Left renal cortex interstitium (tissue), 4 donors: Measurements from ENCODE around the gene INTS7. TPM values are rescaled to one million over a fixed set of nuclear protein-coding genes. Genes with fewer than 3 reads are reported as not detected.
"Not testable (repeated sequence)": the region's sequence is repeated elsewhere in the genome, so short reads cannot be mapped to it uniquely, and the experiment has no call there.

ENCODE experiments used
- DNase-seq, 4 donors: peaks; one replicate each; pipeline ENCODE4 v3.0.0-alpha.2; 2013; ENCODE audit warnings: low read depth in 4 of 4, low spot score in 2 of 4, missing footprints in 1 of 4
- polyA plus RNA-seq, 4 donors: library from polyadenylated mRNA; unstranded; fragments of 120-200 nt; gene quantifications; one replicate each; pipeline ENCODE4 v1.2.1, GENCODE V29; 2013; ENCODE audit not compliant: insufficient read length in 4 of 4

INTS7 gene
- polyA plus RNA-seq, 4 donors = 15.8 to 24.6 (median 17.9) TPM

DNA sequence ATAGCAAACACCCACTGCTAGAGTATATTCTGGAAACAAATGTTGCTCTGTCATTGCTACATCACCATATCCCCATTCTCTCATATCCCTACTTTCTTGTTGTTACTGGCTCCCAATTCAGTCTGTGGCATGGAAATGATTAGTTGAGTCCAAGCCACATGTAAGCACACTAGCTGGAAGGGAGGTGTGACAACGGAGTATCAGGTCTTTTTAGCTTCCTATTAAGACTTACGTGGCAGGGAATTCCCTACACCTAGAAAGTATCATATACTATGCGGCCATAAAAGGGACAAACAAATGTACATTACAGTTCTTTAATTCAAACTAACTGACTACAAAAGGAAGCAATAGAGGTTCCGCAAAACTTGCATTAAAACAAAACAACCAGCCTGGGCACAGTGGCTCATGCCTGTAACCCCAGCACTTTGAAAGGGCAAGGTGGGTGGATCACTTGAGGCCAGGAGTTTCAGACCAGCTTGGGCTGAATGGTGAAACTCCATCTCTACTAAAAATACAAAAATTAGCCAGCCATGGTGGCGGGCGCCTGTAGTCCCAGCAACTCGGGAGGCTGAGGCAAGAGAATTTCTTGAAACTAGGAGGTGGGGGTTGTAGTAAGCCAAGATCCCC lies 48.6 kb downstream of the INTS7 start:
- DNase-seq = no peak

DNA sequence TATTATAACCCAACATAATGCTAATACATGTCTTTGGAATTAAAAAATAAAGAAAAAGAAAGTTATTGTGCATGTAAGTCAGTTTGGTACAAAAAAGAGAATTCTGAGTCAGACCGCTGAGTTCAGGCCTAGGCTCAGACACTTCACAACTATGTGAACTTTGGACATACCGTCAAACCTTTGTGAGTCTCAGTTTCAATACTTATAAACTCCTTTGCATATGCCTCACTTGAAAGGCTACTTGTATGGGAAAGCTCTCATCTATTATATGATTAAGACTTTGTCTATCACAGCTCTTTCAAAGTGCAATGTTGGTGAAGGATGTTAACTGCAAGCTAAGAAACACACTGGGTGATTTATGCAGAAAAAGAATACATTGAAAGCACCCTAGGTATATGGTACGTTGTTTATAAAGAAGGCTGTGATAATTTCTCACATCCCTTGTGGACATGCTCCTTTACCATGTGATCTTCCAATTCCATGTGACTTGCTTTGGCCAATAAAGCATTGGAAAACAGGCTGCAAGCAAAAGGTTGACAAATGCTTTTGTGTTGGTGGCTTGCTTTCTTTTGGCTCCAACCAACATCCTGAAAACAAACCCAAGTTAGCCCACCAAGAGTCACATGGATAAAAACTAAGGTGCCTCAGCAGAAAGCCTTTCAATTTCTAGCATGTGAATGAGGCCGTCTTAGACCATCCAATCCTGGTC lies 49.6 kb downstream of the INTS7 start:
- no peak for DNase-seq

DNA sequence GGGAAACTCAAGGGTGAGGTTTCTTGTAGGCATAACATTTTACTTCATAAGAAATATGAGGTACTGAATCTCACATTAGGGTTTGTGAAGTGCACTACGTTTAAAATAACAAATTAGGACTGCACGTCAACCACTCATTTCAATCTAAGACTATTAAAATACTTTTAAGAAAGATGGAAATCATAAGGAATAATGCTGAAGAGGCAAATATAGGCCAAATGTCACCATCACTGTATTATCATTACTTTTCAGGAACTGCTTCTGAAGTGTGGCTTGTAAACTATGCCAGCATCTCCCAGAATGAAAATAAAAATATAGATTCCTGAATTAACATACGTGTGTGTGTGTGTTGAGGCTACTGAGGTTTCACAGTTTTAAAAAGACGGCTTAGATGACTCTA lies 56.8 kb downstream of the INTS7 start:
- DNase-seq = no peak

DNA sequence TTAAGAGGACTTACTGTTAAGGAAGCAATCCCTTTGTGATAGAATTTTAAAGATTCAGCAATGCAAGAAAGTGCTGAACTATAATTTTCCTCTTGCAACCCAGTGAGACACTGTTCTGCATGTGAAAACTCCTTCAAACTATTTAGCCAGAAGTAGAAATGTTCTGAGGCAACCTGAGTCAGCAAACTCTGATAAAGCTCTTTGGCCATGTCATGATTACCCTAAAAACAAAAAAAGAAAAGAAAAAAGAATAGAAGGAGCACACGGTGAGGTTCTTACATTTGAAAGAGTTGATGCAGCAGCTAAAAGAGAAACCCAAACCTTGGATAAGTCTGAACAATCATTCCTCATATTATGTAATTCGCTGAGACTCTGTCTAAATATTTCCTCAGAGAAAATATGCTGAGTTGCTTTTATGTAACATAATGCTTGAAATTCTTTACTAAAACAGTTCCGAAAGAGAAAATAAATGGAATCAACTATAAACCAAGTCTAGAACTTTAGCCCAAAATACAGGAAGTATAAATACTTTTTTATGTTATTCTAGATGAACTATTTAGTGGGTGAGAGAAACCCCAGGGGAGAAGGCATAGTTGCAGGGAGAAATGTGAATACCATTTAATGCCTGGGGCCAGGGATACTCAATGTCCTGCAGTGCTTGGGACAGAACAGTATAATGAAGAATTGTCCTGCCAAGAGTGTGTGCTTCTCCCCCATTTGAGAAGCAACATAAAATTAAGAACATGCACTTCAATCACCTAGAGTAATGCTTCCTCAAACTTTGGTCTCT lies 60.0 kb downstream of the INTS7 start:
- DNase-seq = no peak

DNA sequence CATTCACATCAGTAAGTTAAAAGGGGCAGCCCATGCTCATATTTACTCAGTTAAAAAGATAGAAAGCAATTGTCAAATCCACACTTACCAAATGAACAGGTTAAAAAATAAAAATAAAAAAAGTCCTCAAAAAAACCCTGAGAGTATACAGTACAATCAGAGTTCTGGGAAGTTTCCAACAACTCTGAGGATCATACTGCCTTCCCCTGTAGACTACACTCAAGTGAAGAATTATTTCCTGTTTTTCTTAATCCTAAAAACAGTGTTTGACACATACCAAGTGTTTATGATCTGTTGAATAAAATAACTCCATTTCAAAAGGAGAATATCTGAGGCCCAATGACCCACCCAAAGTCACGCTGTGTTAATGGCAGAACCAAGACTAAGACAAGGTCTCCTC lies 61.8 kb downstream of the INTS7 start:
- DNase-seq = no peak

DNA sequence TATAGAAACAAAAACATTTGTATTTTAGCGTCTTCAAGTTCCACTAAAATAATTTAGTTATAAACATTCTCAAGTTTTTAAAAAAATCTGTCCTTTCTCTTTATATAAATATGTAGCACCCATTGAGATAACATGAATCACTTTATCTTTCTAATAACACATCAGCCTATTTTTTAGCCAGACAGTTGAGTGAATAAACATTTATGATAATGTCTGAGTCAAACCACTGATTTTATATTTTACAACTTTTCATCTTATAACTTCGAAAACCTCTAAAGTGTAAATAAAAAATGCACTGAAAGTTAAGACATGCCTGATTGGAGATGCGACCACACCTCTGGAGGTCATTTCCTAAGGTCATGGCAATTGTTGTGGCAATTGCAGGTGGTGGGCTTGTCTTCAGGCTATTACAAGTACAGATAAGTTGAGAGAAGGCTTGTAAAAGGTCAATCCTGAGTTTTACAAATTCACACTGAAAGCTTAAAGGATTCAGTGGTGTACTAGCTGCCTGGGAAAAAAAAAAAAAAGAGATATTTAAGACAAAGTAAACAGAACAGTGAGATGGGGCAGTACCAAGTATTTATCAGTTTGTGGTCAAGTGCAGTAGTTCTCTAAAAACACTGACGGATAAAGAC lies 67.0 kb downstream of the INTS7 start:
- no peak for DNase-seq

DNA sequence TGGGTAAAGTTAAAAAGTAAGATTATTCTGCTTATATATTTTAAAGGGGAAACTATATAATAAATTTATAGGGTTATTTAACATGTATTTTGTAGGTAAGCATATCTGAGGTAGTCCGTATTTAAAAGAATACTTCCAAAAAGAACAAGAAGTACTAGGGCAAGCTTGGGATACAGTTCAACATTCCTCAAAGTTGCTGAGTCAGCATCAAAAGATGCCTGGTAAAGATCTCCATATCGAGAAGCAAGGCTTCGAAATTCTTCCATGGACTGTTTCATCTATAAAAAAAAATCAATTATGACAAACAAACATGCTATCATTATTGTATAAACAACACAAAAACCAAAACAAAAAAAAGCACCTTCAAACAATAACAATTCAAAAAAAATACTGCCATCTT lies 67.7 kb downstream of the INTS7 start:
- DNase-seq = no peak

DNA sequence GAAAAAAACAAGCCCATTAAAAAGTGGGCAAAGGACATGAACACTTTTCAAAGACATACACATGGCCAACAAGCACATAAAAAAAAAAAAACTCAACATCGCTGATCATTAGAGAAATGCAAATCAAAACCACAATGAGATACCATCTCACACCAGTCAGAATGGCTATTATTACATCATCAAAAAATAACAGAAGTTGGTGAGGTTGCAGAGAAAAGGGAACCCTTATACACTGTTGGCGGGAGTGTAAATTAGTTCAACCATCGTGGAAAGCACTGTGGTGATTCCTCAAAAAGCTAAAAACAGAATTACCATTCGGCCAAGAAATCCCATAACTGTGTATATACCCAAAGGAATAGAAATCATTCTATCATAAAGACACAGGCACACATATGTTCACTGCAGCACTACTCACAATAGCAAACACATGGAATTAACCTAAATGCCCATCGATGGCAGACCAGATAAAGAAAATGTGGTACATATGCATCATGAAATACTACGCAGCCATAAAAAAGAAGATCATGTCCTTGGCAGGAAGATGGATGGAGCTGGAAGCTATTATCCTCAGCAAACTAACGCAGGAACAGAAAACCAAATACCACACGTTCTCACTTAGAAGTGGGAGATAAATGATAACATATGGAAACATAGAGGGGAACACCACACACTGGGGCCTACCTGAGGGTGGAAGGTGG lies 70.1 kb downstream of the INTS7 start:
- DNase-seq = no peak

DNA sequence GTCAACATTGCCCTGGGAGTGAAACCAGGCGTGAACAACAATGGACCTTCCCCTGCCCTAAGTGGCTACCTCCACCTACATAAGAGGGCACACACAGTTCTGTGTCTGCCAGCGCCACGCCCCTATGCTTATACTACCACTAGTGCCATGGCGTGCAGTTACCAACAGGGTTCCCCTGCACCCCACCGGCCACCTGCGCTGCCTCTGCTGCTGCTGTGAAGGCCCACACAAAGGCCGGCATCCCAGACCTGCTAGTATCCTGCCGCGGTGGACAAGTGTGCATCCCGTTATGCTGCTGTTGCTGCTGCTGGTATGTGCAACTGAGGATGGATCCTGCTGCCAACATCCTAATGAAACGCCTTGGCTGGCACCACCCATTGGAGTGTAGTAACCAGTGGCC lies 75.7 kb downstream of the INTS7 start:
- no peak for DNase-seq

DNA sequence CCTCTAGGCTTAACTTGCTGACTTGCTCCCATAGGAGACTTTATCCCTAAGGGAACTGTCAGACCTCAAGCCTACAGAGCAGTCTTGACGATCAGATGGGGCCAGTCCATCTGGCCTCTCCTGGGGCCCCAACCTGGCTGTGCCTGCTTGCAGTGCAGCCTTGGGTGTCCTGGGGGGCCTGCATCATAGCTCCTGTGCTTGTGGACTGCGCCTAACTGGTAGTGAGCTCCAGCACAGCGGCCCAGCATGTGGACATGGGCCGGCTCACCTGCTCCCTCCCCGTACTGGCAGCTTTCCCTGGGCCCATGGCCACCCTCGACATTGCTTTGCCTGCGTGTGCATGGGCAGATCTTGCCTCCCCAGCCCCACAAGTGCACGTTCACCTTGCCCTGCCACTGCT lies 76.1 kb downstream of the INTS7 start:
- DNase-seq = no peak

DNA sequence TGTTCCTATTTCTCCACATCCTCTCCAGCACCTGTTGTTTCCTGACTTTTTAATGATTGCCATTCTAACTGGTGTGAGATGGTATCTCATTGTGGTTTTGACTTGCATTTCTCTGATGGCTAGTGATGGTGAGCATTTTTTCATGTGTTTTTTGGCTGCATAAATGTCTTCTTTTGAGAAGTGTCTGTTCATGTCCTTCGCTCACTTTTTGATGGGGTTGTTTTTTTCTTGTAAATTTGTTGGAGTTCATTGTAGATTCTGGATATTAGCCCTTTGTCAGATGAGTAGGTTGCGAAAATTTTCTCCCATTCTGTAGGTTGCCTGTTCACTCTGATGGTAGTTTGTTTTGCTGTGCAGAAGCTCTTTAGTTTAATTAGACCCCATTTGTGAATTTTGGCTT lies 81.3 kb downstream of the INTS7 start:
- DNase-seq = not testable (repeated sequence)

DNA sequence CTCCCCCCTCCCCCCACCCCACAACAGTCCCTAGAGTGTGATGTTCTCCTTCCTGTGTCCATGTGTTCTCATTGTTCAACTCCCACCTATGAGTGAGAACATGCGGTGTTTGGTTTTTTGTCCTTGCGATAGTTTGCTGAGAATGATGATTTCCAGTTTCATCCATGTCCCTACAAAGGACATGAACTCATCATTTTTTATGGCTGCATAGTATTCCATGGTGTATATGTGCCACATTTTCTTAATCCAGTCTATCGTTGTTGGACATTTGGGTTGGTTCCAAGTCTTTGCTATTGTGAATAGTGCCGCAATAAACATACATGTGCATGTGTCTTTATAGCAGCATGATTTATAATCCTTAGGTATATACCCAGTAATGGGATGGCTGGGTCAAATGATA lies 81.8 kb downstream of the INTS7 start:
- DNase-seq = not testable (repeated sequence)

DNA sequence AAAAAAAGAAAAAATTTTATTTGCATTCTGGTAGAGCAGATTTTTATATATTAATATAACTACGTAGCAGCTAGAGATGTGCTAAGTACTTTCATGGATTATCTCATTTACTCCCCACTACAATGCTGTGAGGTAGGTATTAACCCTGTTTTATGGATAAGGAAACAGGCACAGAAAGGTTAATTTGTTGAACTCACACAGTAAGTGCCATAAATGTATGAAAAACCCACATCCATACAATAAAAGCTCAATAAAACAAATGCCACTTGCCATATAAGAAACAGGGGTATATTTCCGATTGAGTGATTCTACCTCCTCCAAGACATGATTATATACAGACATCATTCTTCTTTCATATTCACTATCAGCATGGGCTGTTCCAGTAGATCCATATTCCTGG lies 83.1 kb downstream of the INTS7 start:
- no peak for DNase-seq

DNA sequence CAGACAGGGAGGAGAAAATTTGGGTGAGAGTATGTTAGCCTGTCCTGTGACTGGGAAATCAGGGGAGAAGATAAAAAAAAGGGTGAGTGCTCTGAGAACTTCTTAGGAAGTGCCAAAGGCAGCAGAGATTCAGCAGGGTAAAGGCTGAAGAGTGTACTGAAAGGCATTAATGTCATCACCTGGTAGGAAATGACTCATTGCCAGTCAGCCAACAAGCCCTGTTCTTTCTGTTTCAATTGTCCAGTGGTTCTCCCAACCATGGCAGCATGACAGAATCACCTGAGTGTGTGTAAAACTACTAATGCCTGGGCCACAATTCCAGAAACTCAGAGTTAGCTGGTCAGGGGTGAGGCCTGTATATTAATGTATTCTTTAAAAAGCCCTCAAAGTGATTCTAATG lies 83.5 kb downstream of the INTS7 start:
- no peak for DNase-seq

DNA sequence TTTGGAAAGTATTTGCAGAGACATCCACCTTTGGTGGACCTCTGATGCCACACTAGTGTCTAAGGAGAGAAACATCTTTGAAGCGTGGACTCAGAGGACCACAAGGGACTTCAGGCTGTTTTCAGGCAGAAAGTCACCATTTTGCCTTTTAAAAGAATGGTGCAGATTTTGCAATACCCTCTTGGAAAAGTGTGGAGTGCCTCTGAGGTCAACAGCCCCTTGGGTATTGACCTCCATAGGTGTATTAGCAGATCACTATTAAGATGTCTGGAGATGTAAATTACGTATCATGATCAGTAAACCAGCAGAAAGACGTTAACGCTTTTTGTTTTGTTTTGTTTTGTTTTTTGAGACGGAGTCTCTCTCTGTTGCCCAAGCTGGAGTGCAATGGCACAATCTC lies 87.0 kb downstream of the INTS7 start:
- no peak for DNase-seq

DNA sequence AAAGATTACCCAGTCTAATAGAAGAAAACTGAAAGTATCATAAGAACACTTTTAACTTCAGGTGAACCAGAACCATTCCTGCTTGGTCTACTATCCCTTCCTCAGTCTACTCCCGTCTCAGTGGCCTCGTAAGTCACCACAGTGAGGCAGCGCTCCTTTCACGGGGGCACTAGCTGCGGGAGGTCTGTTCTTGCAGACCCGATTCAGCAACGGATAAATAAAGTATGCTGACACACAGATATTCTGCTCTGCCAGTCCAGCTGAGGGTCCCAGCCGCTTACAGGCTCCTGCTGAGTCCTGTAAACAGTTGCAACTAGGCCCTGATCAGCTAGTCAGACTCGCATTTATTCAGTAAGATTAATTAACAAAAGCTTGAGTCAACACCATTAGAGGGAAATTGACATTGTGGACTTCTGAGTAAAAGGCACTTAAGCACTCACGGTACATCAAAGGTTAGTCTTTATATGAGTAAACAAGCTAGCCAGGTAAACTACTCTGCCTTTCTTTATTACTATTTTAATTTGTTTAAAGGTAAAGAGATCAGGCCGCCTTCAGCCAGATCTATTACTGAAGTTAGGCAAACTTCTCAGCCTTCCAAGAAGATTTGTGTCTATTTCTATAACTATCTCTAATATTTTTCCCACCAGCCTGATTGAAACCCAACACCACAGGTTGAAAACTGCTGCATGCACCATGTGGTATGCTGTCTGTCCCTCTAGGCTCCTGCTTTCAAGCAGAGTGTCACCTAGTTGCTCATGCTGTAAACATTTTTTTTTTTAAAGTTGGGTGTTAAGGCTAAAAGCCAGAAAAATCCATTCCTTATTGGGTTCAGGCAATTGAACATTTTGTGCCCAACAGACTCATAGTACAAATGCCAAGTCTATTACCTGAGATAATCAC lies 87.7 kb downstream of the INTS7 start:
- no peak for DNase-seq

DNA sequence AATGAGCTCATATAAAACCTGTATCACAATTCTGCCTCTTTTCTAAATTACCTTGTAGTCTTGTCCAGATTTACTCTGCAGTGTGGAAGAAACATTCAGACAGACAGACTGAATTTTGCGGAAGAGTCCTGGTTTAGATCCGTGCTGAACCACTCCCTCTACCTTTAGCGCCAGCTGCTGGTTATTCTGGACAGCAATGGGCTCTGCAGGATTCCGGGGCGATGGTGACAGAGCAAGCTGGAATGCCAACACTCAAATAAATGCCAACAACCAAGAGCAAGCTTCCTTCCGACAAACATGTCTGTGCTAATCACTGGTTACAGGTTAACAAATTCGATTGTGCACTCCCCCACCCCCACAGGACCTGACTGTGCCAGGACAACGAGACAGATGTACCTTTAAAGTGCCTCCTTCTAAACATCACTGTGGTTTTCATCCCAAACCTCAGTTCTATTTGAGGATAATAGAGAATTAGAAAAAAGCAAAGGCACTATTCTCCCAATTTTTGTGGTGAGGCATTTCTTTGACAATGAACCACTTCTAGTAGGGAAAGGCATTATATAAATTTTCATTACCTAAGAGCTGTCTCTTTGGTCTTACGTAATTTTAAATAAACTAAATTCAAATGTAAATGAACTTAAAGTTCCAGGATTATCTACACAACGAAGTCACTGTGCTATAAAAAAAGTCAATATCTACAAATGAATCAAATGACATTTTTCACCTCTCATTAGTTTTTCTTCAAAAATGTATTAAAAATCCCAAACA lies 90.4 kb downstream of the INTS7 start:
- DNase-seq = no peak

DNA sequence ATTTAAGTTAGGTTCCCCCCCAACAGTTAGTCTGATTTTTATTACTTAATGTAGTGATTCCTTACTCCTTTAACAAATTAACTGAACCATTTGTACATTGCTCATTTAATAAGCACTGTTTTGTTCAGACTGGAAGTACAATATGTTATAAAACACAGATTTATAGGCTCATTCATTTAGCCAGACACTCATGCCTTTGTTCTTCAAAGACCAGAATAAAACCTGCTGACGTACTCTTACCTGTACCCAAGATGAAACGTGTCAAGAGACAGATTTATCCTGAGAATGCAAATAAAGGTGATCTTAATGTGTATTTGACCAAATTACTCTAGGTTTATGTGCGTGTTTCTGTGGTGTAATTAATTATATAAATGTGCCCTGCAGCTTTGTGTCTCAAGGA lies 92.8 kb downstream of the INTS7 start:
- DNase-seq = no peak

DNA sequence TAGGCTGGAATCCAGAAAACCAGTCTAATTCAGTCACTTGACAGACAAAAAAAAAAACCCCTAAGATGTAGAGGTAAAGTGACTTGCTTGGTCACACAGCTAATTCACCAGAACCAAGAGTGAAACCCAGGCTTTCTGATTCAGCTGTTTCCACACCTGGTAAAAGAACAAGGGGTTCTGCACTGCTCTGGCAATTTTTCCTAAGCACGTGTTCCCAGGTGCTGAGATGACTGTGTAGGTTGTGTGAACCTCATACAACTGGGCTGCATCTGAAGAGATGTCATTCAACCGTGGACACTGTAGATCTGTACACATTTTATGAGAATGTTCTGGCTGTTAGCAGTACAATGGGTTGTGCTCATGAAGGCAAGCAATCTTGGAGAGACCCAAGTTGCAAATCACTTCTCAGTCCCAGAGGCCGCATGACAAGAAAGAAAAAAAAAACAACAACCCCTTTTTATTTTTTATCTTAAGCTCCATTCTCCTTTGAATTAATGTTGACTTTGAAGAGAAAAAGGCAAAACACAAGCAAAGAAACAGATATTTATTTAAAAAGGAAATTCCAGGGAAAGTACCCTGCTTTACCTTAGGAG lies 95.4 kb downstream of the INTS7 start:
- DNase-seq = no peak
